ENCODE results near the gene PLCXD3. TPM values are rescaled to one million over a fixed set of nuclear protein-coding genes. Genes with fewer than 3 reads are reported as not detected.

Gene PLCXD3
- total RNA-seq, 1 donor from 2014 or later = not detected

DNA sequence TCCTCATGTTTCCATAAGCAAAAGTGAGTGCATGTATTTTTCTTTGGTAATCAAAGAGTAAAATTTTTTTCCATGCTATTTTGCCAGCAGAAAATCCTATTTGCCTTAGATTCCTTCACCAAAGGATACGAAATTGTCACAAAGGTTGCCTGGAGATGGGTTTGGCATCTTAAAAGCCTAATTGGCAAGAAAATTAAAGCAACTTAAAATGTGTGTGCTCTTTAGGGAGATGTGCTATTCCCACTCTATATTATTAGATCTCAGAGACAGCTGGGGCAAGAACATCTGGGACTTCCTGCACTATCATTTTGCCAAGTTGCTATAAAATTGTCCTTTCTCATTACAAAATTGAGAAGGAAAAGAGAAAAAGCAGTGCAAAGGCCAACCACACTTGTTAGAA lies 146.1 kb downstream of the PLCXD3 start:
- DNase-seq = no peak
- TF ChIP-seq, protein P1, sequence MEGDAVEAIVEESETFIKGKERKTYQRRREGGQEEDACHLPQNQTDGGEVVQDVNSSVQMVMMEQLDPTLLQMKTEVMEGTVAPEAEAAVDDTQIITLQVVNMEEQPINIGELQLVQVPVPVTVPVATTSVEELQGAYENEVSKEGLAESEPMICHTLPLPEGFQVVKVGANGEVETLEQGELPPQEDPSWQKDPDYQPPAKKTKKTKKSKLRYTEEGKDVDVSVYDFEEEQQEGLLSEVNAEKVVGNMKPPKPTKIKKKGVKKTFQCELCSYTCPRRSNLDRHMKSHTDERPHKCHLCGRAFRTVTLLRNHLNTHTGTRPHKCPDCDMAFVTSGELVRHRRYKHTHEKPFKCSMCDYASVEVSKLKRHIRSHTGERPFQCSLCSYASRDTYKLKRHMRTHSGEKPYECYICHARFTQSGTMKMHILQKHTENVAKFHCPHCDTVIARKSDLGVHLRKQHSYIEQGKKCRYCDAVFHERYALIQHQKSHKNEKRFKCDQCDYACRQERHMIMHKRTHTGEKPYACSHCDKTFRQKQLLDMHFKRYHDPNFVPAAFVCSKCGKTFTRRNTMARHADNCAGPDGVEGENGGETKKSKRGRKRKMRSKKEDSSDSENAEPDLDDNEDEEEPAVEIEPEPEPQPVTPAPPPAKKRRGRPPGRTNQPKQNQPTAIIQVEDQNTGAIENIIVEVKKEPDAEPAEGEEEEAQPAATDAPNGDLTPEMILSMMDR (IDR thresholded peaks at IDR 0.05) = no peak
- H3K9me3 Mint-ChIP-seq = peaks cover 2% of the 10 kb centered on the region
- no peaks in the 10 kb centered on the region for H3K4me1 Mint-ChIP-seq
- ATAC-seq (ENCODE audit: low read depth) = no peak
- no peaks in the 10 kb centered on the region for H3K27me3 Mint-ChIP-seq
- intact Hi-C loops (cut with micrococcal nuclease) = no loop called here
- no peaks in the 10 kb centered on the region for H3K36me3 Mint-ChIP-seq (ENCODE audit: low read depth)
- ChIA-PET CTCF (no interaction called here), POLR2A (no interaction called here)
- H3K4me3 Mint-ChIP-seq = no peak overlapping the region
- no peak overlapping the region for H3K27ac Mint-ChIP-seq

DNA sequence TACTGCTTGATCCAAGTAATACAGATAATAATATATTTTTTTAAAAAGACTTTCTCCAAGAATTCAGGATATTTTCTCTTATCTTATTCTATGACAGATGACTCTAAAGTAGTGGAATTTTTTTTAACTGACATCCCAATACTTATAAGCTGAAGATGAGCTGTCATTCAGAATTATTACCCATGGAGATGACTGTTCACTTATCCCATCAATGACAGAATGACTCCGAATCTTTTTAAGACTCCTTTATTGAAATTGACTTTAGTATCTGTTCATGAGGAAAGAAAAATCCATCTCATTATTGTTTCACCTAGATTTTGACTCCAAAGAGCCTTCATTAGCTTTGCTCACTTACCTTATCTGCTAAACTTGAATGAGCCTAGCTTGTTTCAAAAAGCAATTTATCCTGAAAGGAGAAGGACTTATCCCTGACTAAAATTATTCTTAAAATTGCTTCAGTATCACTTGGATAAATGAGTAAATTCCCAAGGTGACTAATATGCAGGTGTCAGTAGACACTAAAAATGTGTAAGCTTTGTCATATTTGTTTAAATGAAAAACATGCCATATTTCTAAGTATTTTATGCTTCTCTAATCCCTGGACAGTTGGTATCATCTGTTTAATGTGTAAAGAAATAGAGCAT lies 146.9 kb downstream of the PLCXD3 start:
- Mint-ChIP-seq H3K4me3 (no peak overlapping the region), H3K27ac (no peak overlapping the region), H3K4me1 (no peaks in the 10 kb centered on the region), H3K9me3 (peaks cover 2% of the 10 kb centered on the region), H3K36me3 (ENCODE audit: low read depth) (no peaks in the 10 kb centered on the region), H3K27me3 (no peaks in the 10 kb centered on the region)
- intact Hi-C loops (cut with micrococcal nuclease) = no loop called here
- CTCF ChIA-PET = no interaction called here
- ATAC-seq (ENCODE audit: low read depth) (no peak), DNase-seq (no peak)
- TF ChIP-seq, protein P1 (IDR thresholded peaks at IDR 0.05) = no peak
- POLR2A ChIA-PET = no interaction called here

DNA sequence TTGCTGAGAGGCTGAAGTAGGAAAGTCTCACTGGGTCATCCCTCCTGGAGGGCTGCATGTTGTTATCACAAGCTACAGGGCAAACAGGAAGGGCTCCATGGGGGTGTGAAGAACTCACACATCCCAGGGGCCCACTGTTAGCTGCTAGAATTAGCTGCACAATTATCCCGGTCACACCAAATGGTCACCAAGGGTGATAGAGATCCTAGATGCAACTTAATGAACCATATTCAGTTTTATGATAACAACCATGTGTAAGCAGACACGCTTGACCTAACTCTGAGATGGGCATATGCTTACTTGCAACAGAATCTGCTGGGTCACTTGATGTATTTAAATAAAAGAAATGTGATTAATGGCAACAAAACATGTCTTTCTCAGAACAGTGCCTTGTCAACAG lies 153.6 kb downstream of the PLCXD3 start:
- CTCF ChIA-PET = no interaction called here

DNA sequence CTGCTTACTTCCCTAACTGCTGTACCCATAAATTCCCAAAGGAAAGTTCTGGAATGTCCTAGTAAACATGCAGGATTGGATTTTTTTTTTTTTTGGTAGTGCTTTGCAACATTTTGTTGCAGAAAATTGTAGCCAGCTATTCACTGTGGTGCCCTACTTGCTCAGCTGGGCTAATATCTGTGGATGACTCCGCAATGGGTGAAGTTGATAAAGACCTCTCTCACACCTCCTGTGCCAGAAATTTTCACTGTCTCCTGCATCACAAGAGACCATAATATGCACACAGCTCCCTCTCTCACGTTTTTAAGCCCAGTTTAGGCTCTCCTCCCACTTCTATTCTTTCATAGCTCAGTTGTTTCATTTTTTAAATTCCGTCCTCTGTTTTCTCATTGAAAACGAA lies 160.6 kb downstream of the PLCXD3 start:
- Mint-ChIP-seq H3K36me3 (ENCODE audit: low read depth) (no peaks in the 10 kb centered on the region), H3K27me3 (no peaks in the 10 kb centered on the region), H3K4me1 (no peaks in the 10 kb centered on the region), H3K9me3 (no peaks in the 10 kb centered on the region), H3K4me3 (no peak overlapping the region), H3K27ac (no peak overlapping the region)
- ATAC-seq (ENCODE audit: low read depth) = no peak
- TF ChIP-seq, protein P1 (IDR thresholded peaks at IDR 0.05) = no peak
- DNase-seq = no peak
- intact Hi-C loops (cut with micrococcal nuclease) = loop anchor here (5.0 kb wide), 1 partner anchor 172 kb away; no protein-coding TSS in a partner anchor
- ChIA-PET CTCF (no interaction called here), POLR2A (no interaction called here)

More for the DNA sequence above, 153.6 kb downstream of the PLCXD3 start:
- POLR2A ChIA-PET = no interaction called here
- H3K27ac Mint-ChIP-seq = no peak overlapping the region
- H3K9me3 Mint-ChIP-seq = peaks cover 3% of the 10 kb centered on the region
- no peaks in the 10 kb centered on the region for H3K4me1 Mint-ChIP-seq
- H3K4me3 Mint-ChIP-seq = no peak overlapping the region
- intact Hi-C loops (cut with micrococcal nuclease) = no loop called here
- no peak for DNase-seq
- TF ChIP-seq, protein P1 (IDR thresholded peaks at IDR 0.05) = no peak
- ATAC-seq (ENCODE audit: low read depth) = no peak
- no peaks in the 10 kb centered on the region for H3K27me3 Mint-ChIP-seq
- H3K36me3 Mint-ChIP-seq (ENCODE audit: low read depth) = no peaks in the 10 kb centered on the region

DNA sequence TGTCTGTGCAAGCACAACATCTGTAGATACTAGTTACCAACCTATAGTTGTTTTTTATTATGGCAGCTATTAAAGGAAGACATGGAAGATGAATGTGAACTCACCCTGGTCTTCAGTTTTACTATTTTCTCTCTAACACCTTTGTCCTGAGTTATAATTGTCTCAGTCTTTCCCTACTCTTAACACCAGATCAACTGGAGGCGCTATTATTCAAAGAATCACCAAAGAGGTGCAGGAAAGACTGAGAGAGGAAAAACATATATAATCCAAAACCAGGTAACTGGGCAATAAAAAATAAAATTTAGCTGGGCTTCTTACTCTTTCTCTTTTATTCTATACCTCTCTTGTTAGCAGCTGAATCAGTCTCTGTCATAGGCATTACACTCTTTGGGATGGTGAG lies 162.8 kb downstream of the PLCXD3 start:
- Mint-ChIP-seq H3K9me3 (no peaks in the 10 kb centered on the region), H3K4me3 (no peak overlapping the region), H3K27me3 (no peaks in the 10 kb centered on the region), H3K36me3 (ENCODE audit: low read depth) (no peaks in the 10 kb centered on the region), H3K4me1 (no peaks in the 10 kb centered on the region), H3K27ac (no peak overlapping the region)
- ChIA-PET CTCF (no interaction called here), POLR2A (no interaction called here)
- intact Hi-C loops (cut with micrococcal nuclease) = loop anchor here (5.0 kb wide), 1 partner anchor 175 kb away; no protein-coding TSS in a partner anchor
- DNase-seq = no peak
- TF ChIP-seq, protein P1 (IDR thresholded peaks at IDR 0.05) = no peak
- ATAC-seq (ENCODE audit: low read depth) = no peak

Data from activated B cell treated with CpG ODN at 0.5 μM for 24 hours (primary cell).